K562 (cell line): ENCODE results near the gene GTPBP2. TPM values are rescaled to one million over a fixed set of nuclear protein-coding genes. Genes with fewer than 3 reads are reported as not detected.

Experiments used
- BRD4 ChIP-seq: fragments of 200-600 bp; sonication (generic); IDR thresholded peaks from 2 replicates; pipeline ENCODE4 v1.6.1; 2017; ENCODE audit warnings: inconsistent platforms
- CREB1 ChIP-seq, 2 experiments: sonication (generic) in 1 of 2; formaldehyde crosslinking in 1 of 2; IDR thresholded peaks; 2 replicates each; pipeline versions ENCODE4 v1.6.1 to v1.8.0; 2012 to 2022; ENCODE audit warnings: inconsistent platforms in 1 of 2, mild to moderate bottlenecking in 1 of 2, missing genetic modification reagents in 1 of 2, moderate library complexity in 1 of 2
- EGR1 ChIP-seq: fragments of 450-650 bp; conservative IDR thresholded peaks from 2 replicates; pipeline ENCODE4 v1.6.1; 2017; ENCODE audit warnings: mild to moderate bottlenecking
- FOS ChIP-seq: IDR thresholded peaks from 3 replicates; pipeline ENCODE4 v1.6.1; 2011; ENCODE audit not compliant: insufficient read length; ENCODE audit errors: extremely low read depth
- KAT7 ChIP-seq: sonication (generic); formaldehyde crosslinking; IDR thresholded peaks from 2 replicates; pipeline ENCODE4 v1.8.0; 2022; ENCODE audit warnings: missing genetic modification reagents, mild to moderate bottlenecking, borderline replicate concordance
- KAT8 ChIP-seq: fragments of 450-650 bp; IDR thresholded peaks from 2 replicates; pipeline ENCODE4 v1.6.1; 2016; ENCODE audit warnings: low read depth, mild to moderate bottlenecking
- MECOM ChIP-seq: fragments of 250-450 bp; sonication (Bioruptor Pico); IDR thresholded peaks from 2 replicates; pipeline ENCODE4 v1.8.0; 2022; ENCODE audit warnings: inconsistent platforms
- RB1 ChIP-seq: fragments of 450-650 bp; IDR thresholded peaks from 2 replicates; pipeline ENCODE4 v1.6.1; 2017; ENCODE audit warnings: low read depth, mild to moderate bottlenecking
- SRF ChIP-seq, 2 experiments: fragments of 250-450, 450-650 bp in 1 of 2; sonication (Bioruptor Pico) in 1 of 2; sonication (generic) in 1 of 2; formaldehyde crosslinking; IDR thresholded peaks; 2 replicates each; pipeline versions ENCODE4 v1.5.0 to v1.5.1; 2020 to 2022; ENCODE audit warnings: mild to moderate bottlenecking in 1 of 2, missing genetic modification reagents in 1 of 2
- ZBED1 ChIP-seq: IDR thresholded peaks from 2 replicates; pipeline ENCODE4 v1.6.1; 2014
- ZNF431 ChIP-seq: sonication (generic); formaldehyde crosslinking; IDR thresholded peaks from 2 replicates; pipeline ENCODE4 v1.8.0; 2022; ENCODE audit warnings: mild to moderate bottlenecking, missing genetic modification reagents
- polyA plus RNA-seq, 8 experiments: library from polyadenylated mRNA; depleted of rRNA in 4 of 8; stranded (reverse) in 5 of 8; unstranded in 3 of 8; fragments of >200 nt; fragmentation: Nextera tagmentation in 2 of 8; fragmentation: Illumina TruSeq in 1 of 8; extraction: Ambion mirVana in 2 of 8; extraction: Trizol in 1 of 8; gene quantifications; 2 replicates each; pipeline versions ENCODE4 v1.2.1 to v1.2.3, GENCODE V29; 2011 to 2014; ENCODE audit warnings: inconsistent platforms in 1 of 8, missing spikeins in 1 of 8
- total RNA-seq, 7 experiments: library from RNA; depleted of rRNA in 6 of 7; stranded (reverse); fragments of >200 nt in 6 of 7; fragmentation: Illumina TruSeq in 2 of 7; extraction: Trizol in 2 of 7; gene quantifications; 2 replicates each; pipeline versions ENCODE4 v1.2.1 to v1.2.3, GENCODE V29; 2011 to 2021; ENCODE audit warnings: low replicate concordance in 1 of 7
- TF ChIP-seq, protein P1 (sequence below): sonication (generic); formaldehyde crosslinking; IDR thresholded peaks from 2 replicates; pipeline ENCODE4 v1.8.0; 2023; ENCODE audit warnings: mild to moderate bottlenecking, missing genetic modification reagents
- TF ChIP-seq, protein P2 (sequence below), 2 experiments: fragments of 450-650 bp in 1 of 2; sonication (generic) in 1 of 2; formaldehyde crosslinking in 1 of 2; IDR thresholded peaks in 1 of 2; conservative IDR thresholded peaks in 1 of 2; 2 replicates each; pipeline versions ENCODE4 v1.6.1 to v1.8.1; 2016 to 2023; ENCODE audit warnings: mild to moderate bottlenecking in 2 of 2, moderate library complexity in 2 of 2, inconsistent platforms in 1 of 2, missing genetic modification reagents in 1 of 2

GTPBP2 gene
- total and polyA plus RNA-seq, 9 of the 15 experiments (the other 6 are each of a cell fraction or from before 2014, with no cell fraction given): 48.4 to 196 (median 111) TPM

DNA sequence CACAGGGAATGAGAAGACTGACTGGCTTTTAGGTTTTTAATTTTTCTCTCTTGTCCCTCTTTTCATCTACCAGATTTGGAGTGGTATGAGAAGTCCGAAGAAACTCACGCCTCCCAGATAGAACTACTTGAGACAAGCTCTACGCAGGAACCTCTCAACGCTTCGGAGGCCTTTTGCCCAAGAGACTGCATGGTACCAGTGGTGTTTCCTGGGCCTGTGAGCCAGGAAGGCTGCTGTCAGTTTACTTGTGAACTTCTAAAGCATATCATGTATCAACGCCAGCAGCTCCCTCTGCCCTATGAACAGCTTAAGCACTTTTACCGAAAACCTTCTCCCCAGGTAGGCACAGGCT lies 7.2 kb upstream of the GTPBP2 start (continued):
- TF ChIP-seq, protein P1, sequence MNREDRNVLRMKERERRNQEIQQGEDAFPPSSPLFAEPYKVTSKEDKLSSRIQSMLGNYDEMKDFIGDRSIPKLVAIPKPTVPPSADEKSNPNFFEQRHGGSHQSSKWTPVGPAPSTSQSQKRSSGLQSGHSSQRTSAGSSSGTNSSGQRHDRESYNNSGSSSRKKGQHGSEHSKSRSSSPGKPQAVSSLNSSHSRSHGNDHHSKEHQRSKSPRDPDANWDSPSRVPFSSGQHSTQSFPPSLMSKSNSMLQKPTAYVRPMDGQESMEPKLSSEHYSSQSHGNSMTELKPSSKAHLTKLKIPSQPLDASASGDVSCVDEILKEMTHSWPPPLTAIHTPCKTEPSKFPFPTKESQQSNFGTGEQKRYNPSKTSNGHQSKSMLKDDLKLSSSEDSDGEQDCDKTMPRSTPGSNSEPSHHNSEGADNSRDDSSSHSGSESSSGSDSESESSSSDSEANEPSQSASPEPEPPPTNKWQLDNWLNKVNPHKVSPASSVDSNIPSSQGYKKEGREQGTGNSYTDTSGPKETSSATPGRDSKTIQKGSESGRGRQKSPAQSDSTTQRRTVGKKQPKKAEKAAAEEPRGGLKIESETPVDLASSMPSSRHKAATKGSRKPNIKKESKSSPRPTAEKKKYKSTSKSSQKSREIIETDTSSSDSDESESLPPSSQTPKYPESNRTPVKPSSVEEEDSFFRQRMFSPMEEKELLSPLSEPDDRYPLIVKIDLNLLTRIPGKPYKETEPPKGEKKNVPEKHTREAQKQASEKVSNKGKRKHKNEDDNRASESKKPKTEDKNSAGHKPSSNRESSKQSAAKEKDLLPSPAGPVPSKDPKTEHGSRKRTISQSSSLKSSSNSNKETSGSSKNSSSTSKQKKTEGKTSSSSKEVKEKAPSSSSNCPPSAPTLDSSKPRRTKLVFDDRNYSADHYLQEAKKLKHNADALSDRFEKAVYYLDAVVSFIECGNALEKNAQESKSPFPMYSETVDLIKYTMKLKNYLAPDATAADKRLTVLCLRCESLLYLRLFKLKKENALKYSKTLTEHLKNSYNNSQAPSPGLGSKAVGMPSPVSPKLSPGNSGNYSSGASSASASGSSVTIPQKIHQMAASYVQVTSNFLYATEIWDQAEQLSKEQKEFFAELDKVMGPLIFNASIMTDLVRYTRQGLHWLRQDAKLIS (CRISPR knock-in tag): 0 out of 2 replicates have a peak, but pooled peaks have one; percentile 73
- no peak for TF ChIP-seq FOS
- no peak for TF ChIP-seq CREB1 (IDR thresholded peaks at IDR 0.05)
- 0 out of 2 replicates have a peak, but pooled peaks have one; percentile 0 for TF ChIP-seq CREB1 (CRISPR knock-in tag; IDR thresholded peaks at IDR 0.05)
- 0 out of 2 replicates have a peak, but pooled peaks have one; percentile 16 for TF ChIP-seq RB1
- TF ChIP-seq KAT7 (CRISPR knock-in tag): 0 out of 2 replicates have a peak, but pooled peaks have one; percentile 6
- TF ChIP-seq, protein P2, sequence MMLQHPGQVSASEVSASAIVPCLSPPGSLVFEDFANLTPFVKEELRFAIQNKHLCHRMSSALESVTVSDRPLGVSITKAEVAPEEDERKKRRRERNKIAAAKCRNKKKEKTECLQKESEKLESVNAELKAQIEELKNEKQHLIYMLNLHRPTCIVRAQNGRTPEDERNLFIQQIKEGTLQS (IDR thresholded peaks at IDR 0.05): no peak
- TF ChIP-seq, protein P2 (CRISPR knock-in tag; conservative IDR thresholded peaks at IDR 0.05): peak; percentile 45; the same call in 1 of the 2 replicates
- TF ChIP-seq SRF (CRISPR knock-in tag; IDR thresholded peaks at IDR 0.05): no peak
- TF ChIP-seq KAT8: no peak
- no peak for TF ChIP-seq EGR1
- 0 out of 2 replicates have a peak, but pooled peaks have one; percentile 4 for TF ChIP-seq BRD4
- no peak; the same call in 1 of the 2 replicates for TF ChIP-seq ZBED1
- TF ChIP-seq ZNF431 (CRISPR knock-in tag): no peak
- no peak for TF ChIP-seq MECOM
